MM.1S (cell line): ENCODE measurements around the gene LCP2.

Experiments used
- DNase-seq: peaks from one replicate; pipeline ENCODE4 v3.0.0-alpha.2; 2015
- H2AFZ ChIP-seq: fragments of 300-600 bp; sonication (generic); 2 replicates; pipeline ENCODE4 v1.6.0; 2016; ENCODE audit warnings: antibody characterized with exemption, low read length
- H3F3A ChIP-seq: fragments of 300-600 bp; sonication (generic); 2 replicates; pipeline ENCODE4 v1.6.1; 2016; ENCODE audit warnings: mild to moderate bottlenecking, antibody characterized with exemption, low read length, moderate library complexity, mixed read lengths; ENCODE audit not compliant: insufficient read depth
- H3K27ac ChIP-seq: fragments of 300-600 bp; sonication (generic); 2 replicates; pipeline ENCODE4 v1.5.1; 2016; ENCODE audit warnings: mild to moderate bottlenecking, low read length
- H3K27me3 ChIP-seq: fragments of 300-600 bp; sonication (generic); replicated peaks from 2 replicates; pipeline ENCODE4 v1.6.0; 2016; ENCODE audit warnings: low read length; ENCODE audit not compliant: insufficient read depth
- H3K36me3 ChIP-seq: fragments of 300-600 bp; sonication (generic); replicated peaks from 2 replicates; pipeline ENCODE4 v1.6.1; 2016; ENCODE audit warnings: mild to moderate bottlenecking, low read length, mixed read lengths; ENCODE audit not compliant: insufficient read depth
- H3K4me1 ChIP-seq: fragments of 300-600 bp; sonication (generic); 2 replicates; pipeline ENCODE4 v1.6.1; 2016; ENCODE audit warnings: low read length, mixed read lengths
- H3K4me2 ChIP-seq: fragments of 300-600 bp; sonication (generic); 2 replicates; pipeline ENCODE4 v1.6.0; 2016; ENCODE audit warnings: low read depth, low read length
- H3K4me3 ChIP-seq: fragments of 300-600 bp; sonication (generic); 2 replicates; pipeline ENCODE4 v1.5.1; 2016; ENCODE audit warnings: low read length, mixed read lengths
- H3K79me2 ChIP-seq: fragments of 300-600 bp; sonication (generic); 2 replicates; pipeline ENCODE4 v1.6.1; 2016; ENCODE audit warnings: mixed run types, low read length, mixed read lengths
- H3K9ac ChIP-seq: fragments of 300-600 bp; sonication (generic); 2 replicates; pipeline ENCODE4 v1.6.1; 2016; ENCODE audit warnings: low read length, mixed read lengths
- H3K9me2 ChIP-seq: fragments of 300-600 bp; sonication (generic); replicated peaks from 2 replicates; pipeline ENCODE4 v1.6.1; 2016; ENCODE audit warnings: mild to moderate bottlenecking, low read length, mixed read lengths; ENCODE audit not compliant: insufficient read depth
- H3K9me3 ChIP-seq: fragments of 300-600 bp; sonication (generic); replicated peaks from 2 replicates; pipeline ENCODE4 v1.6.1; 2016; ENCODE audit warnings: mild to moderate bottlenecking, low read length, mixed read lengths; ENCODE audit not compliant: insufficient read depth
- H4K20me1 ChIP-seq: fragments of 300-600 bp; sonication (generic); 2 replicates; pipeline ENCODE4 v1.6.1; 2016; ENCODE audit warnings: mild to moderate bottlenecking, low read length, moderate library complexity, mixed read lengths; ENCODE audit not compliant: insufficient read depth
- CTCF ChIP-seq: fragments of 300-600 bp; sonication (generic); IDR thresholded peaks from 2 replicates; pipeline ENCODE4 v1.5.1; 2016; ENCODE audit warnings: antibody characterized with exemption, low read length, mixed read lengths
- EZH2 ChIP-seq: fragments of 300-600 bp; sonication (generic); optimal IDR thresholded peaks from 2 replicates; pipeline ENCODE3; 2017; ENCODE audit warnings: low read depth, mild to moderate bottlenecking, antibody characterized with exemption, low read length, mixed read lengths
- EZH2phosphoT487 ChIP-seq: fragments of 300-600 bp; sonication (generic); IDR thresholded peaks from 2 replicates; pipeline ENCODE4 v1.6.1; 2018; ENCODE audit warnings: antibody characterized with exemption, low read length

LCP2 gene

GRCh38 chr5:170286386-170286925 lies 11.1 kb downstream of the LCP2 start:
- H3F3A ChIP-seq: peaks cover 4% of the 10 kb centered on the region; the same call in 1 of the 2 replicates
- no peak overlapping the region for H3K4me3 ChIP-seq
- no peak overlapping the region for H3K9ac ChIP-seq
- H3K4me2 ChIP-seq: no peak overlapping the region
- no peak overlapping the region for H2AFZ ChIP-seq
- peaks cover 42% of the 10 kb centered on the region for H3K36me3 ChIP-seq
- TF ChIP-seq EZH2 (no peak), EZH2phosphoT487 (no peak), CTCF (no peak)
- peaks cover 8% of the 10 kb centered on the region for H3K4me1 ChIP-seq
- no peak for DNase-seq
- no peaks in the 10 kb centered on the region for H4K20me1 ChIP-seq
- H3K27ac ChIP-seq: no peak overlapping the region
- H3K27me3 ChIP-seq: no peaks in the 10 kb centered on the region
- H3K9me2 ChIP-seq: no peaks in the 10 kb centered on the region
- no peaks in the 10 kb centered on the region for H3K9me3 ChIP-seq
- peaks cover 96% of the 10 kb centered on the region for H3K79me2 ChIP-seq

GRCh38 chr5:170285181-170285580 lies 12.4 kb downstream of the LCP2 start:
- peaks cover 38% of the 10 kb centered on the region for H3K36me3 ChIP-seq
- H3K9ac ChIP-seq: no peak overlapping the region
- peaks cover 16% of the 10 kb centered on the region for H3K4me1 ChIP-seq
- TF ChIP-seq EZH2phosphoT487 (no peak), CTCF (no peak), EZH2 (no peak)
- peaks cover 9% of the 10 kb centered on the region for H3F3A ChIP-seq
- no peaks in the 10 kb centered on the region for H4K20me1 ChIP-seq
- H3K4me3 ChIP-seq: no peak overlapping the region
- peaks cover 96% of the 10 kb centered on the region for H3K79me2 ChIP-seq
- H3K27ac ChIP-seq: no peak overlapping the region
- no peaks in the 10 kb centered on the region for H3K9me3 ChIP-seq
- DNase-seq: no peak
- no peaks in the 10 kb centered on the region for H3K27me3 ChIP-seq
- no peak overlapping the region for H3K4me2 ChIP-seq
- no peak overlapping the region for H2AFZ ChIP-seq
- no peaks in the 10 kb centered on the region for H3K9me2 ChIP-seq

GRCh38 chr5:170284231-170284630 lies 13.3 kb downstream of the LCP2 start:
- Histone ChIP-seq H4K20me1 (no peaks in the 10 kb centered on the region), H3K4me1 (peaks cover 25% of the 10 kb centered on the region), H3K9me3 (no peaks in the 10 kb centered on the region), H3K4me3 (no peak overlapping the region), H3K27me3 (no peaks in the 10 kb centered on the region), H3K9ac (no peak overlapping the region), H3F3A (peaks cover 19% of the 10 kb centered on the region), H3K27ac (no peak overlapping the region), H3K79me2 (peaks cover 89% of the 10 kb centered on the region), H2AFZ (no peak overlapping the region), H3K4me2 (no peak overlapping the region), H3K36me3 (peaks cover 32% of the 10 kb centered on the region), H3K9me2 (no peaks in the 10 kb centered on the region)
- no peak for DNase-seq
- TF ChIP-seq EZH2phosphoT487 (no peak), CTCF (no peak), EZH2 (no peak)
